Measurements from ENCODE around the gene ZBTB24. TPM values are rescaled to one million over a fixed set of nuclear protein-coding genes. Genes with fewer than 3 reads are reported as not detected.

The ZBTB24 gene
- total and polyA plus RNA-seq, 2 donors from 2014 or later, result 3.1 to 12.0 TPM

DNA sequence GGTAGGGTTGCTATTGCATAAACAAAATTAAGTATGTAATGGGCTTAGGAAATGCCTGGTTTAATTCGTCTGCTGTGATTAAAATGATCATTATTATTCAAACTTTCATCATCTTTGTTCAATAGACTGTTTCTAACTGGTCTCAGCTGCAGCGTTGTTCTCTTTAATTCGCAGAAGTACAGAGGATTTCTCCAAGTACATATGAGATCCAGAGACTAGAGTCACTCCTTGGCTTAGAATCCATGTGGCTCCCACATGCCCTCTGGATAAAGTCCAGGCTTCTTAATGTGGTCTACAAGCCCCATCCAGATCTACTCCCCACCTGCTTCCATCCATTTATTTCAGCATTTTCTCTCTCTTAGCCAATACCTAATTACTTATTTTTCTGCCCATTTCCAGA lies 1.1 kb upstream of the ZBTB24 start:
- Histone ChIP-seq H3K36me3 (ENCODE audit: control insufficient read depth in 2 of 3, insufficient read depth in 3 of 3, low read length in 3 of 3) (no peaks in the 10 kb centered on the region), H3K4me3 (ENCODE audit: low read length in 3 of 3) (peak overlapping the region in 1 of 3 donors; percentile 73), H3K9ac (ENCODE audit: low read length in 3 of 3) (no peak overlapping the region), H3K27ac (ENCODE audit: low read depth in 2 of 2, low read length in 2 of 2) (no peak overlapping the region), H3K27me3 (ENCODE audit: control insufficient read depth, insufficient read depth, low read length) (no peaks in the 10 kb centered on the region), H3K9me3 (ENCODE audit: control insufficient read depth in 2 of 3, insufficient read depth in 1 of 3, low read length in 3 of 3) (no peaks in the 10 kb centered on the region), H3K4me1 (ENCODE audit: control insufficient read depth in 2 of 3, insufficient read depth in 2 of 3, low read depth in 1 of 3, low read length in 3 of 3) (peaks cover 0 to 20% (median 8%) of the 10 kb centered on the region in 3 donors)
- no peak for FAIRE-seq
- TF ChIP-seq, protein P1, sequence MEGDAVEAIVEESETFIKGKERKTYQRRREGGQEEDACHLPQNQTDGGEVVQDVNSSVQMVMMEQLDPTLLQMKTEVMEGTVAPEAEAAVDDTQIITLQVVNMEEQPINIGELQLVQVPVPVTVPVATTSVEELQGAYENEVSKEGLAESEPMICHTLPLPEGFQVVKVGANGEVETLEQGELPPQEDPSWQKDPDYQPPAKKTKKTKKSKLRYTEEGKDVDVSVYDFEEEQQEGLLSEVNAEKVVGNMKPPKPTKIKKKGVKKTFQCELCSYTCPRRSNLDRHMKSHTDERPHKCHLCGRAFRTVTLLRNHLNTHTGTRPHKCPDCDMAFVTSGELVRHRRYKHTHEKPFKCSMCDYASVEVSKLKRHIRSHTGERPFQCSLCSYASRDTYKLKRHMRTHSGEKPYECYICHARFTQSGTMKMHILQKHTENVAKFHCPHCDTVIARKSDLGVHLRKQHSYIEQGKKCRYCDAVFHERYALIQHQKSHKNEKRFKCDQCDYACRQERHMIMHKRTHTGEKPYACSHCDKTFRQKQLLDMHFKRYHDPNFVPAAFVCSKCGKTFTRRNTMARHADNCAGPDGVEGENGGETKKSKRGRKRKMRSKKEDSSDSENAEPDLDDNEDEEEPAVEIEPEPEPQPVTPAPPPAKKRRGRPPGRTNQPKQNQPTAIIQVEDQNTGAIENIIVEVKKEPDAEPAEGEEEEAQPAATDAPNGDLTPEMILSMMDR (IDR thresholded peaks at IDR 0.05; ENCODE audit: borderline replicate concordance, extremely low read depth, insufficient read depth), result no peak
- DNase-seq, result no peak
- intact Hi-C loops (cut with DNase I), result no loop called here

- Histone ChIP-seq H3K27me3 (ENCODE audit: control insufficient read depth, insufficient read depth, low read length) (no peaks in the 10 kb centered on the region), H3K27ac (ENCODE audit: low read depth in 2 of 2, low read length in 2 of 2) (no peak overlapping the region), H3K4me3 (ENCODE audit: low read length in 3 of 3) (peak overlapping the region; percentile 71 to 85 (median 73)), H3K9ac (ENCODE audit: low read length in 3 of 3) (peak overlapping the region in 2 of 3 donors; percentile 36 to 53), H3K4me1 (ENCODE audit: control insufficient read depth in 2 of 3, insufficient read depth in 2 of 3, low read depth in 1 of 3, low read length in 3 of 3) (peaks cover 0 to 21% (median 8%) of the 10 kb centered on the region in 3 donors), H3K9me3 (ENCODE audit: control insufficient read depth in 2 of 3, insufficient read depth in 1 of 3, low read length in 3 of 3) (no peaks in the 10 kb centered on the region), H3K36me3 (ENCODE audit: control insufficient read depth in 2 of 3, insufficient read depth in 3 of 3, low read length in 3 of 3) (no peaks in the 10 kb centered on the region)
- FAIRE-seq (no peak), DNase-seq (no peak)
- intact Hi-C loops (cut with DNase I), result no loop called here
- TF ChIP-seq, protein P1 (IDR thresholded peaks at IDR 0.05; ENCODE audit: borderline replicate concordance, extremely low read depth, insufficient read depth), result no peak
Observed at GRCh38 chr6:109483735-109484057, 677 bp upstream of the ZBTB24 start.

- Histone ChIP-seq H3K4me3 (ENCODE audit: low read length in 3 of 3) (peak overlapping the region in 2 of 3 donors; percentile 25 to 33), H3K27ac (ENCODE audit: low read depth in 2 of 2, low read length in 2 of 2) (no peak overlapping the region), H3K9me3 (ENCODE audit: control insufficient read depth in 2 of 3, insufficient read depth in 1 of 3, low read length in 3 of 3) (no peaks in the 10 kb centered on the region), H3K4me1 (ENCODE audit: control insufficient read depth in 2 of 3, insufficient read depth in 2 of 3, low read depth in 1 of 3, low read length in 3 of 3) (peaks cover 0 to 31% (median 15%) of the 10 kb centered on the region in 3 donors), H3K9ac (ENCODE audit: low read length in 3 of 3) (no peak overlapping the region), H3K36me3 (ENCODE audit: control insufficient read depth in 2 of 3, insufficient read depth in 3 of 3, low read length in 3 of 3) (no peaks in the 10 kb centered on the region), H3K27me3 (ENCODE audit: control insufficient read depth, insufficient read depth, low read length) (no peaks in the 10 kb centered on the region)
- no peak for FAIRE-seq
- TF ChIP-seq, protein P1 (IDR thresholded peaks at IDR 0.05; ENCODE audit: borderline replicate concordance, extremely low read depth, insufficient read depth), result no peak
- intact Hi-C loops (cut with DNase I), result no loop called here
- DNase-seq, result no peak
Observed at GRCh38 chr6:109480993-109481480, 2.0 kb downstream of the ZBTB24 start.
